ENCODE results near the gene TMEM45B.

Gene TMEM45B

GRCh38 chr11:129813231-129813791, 2.3 kb upstream of the TMEM45B start:
- TF ChIP-seq EGR1 (IDR thresholded peaks at IDR 0.05) = no peak
- no peak for TF ChIP-seq MAX (IDR thresholded peaks at IDR 0.05)
- TF ChIP-seq RAD21 (IDR thresholded peaks at IDR 0.05; ENCODE audit: low read depth) = no peak
- TF ChIP-seq TAF1 (IDR thresholded peaks at IDR 0.05; ENCODE audit: low read depth) = no peak
- TF ChIP-seq YY1 (IDR thresholded peaks at IDR 0.05; ENCODE audit: low read depth) = no peak
- no peak for TF ChIP-seq USF1 (IDR thresholded peaks at IDR 0.05)
- no peak for TF ChIP-seq FOXM1 (IDR thresholded peaks at IDR 0.05; ENCODE audit: borderline replicate concordance, low read depth)
- TF ChIP-seq TCF12 (IDR thresholded peaks at IDR 0.05; ENCODE audit: low read depth) = no peak
- no peak for TF ChIP-seq EP300 (IDR thresholded peaks at IDR 0.05; ENCODE audit: borderline replicate concordance)
- no peak for TF ChIP-seq ZBTB7A (IDR thresholded peaks at IDR 0.05; ENCODE audit: low read depth)
- TF ChIP-seq NFIC (IDR thresholded peaks at IDR 0.05) = no peak
- no peak for TF ChIP-seq CEBPB (IDR thresholded peaks at IDR 0.05)
- TF ChIP-seq TEAD4 (IDR thresholded peaks at IDR 0.05) = no peak
- no peak for TF ChIP-seq CREB1 (IDR thresholded peaks at IDR 0.05; ENCODE audit: low read depth)

GRCh38 chr11:129814244-129815014, 1.2 kb upstream of the TMEM45B start:
- TF ChIP-seq TAF1 (IDR thresholded peaks at IDR 0.05; ENCODE audit: low read depth) (no peak), ZBTB7A (IDR thresholded peaks at IDR 0.05; ENCODE audit: low read depth) (no peak), TEAD4 (IDR thresholded peaks at IDR 0.05) (no peak), EP300 (IDR thresholded peaks at IDR 0.05; ENCODE audit: borderline replicate concordance) (no peak), MAX (IDR thresholded peaks at IDR 0.05) (no peak), CEBPB (IDR thresholded peaks at IDR 0.05) (no peak), TCF12 (IDR thresholded peaks at IDR 0.05; ENCODE audit: low read depth) (no peak), YY1 (IDR thresholded peaks at IDR 0.05; ENCODE audit: low read depth) (no peak), NFIC (IDR thresholded peaks at IDR 0.05) (no peak), FOXM1 (IDR thresholded peaks at IDR 0.05; ENCODE audit: borderline replicate concordance, low read depth) (no peak), REST (IDR thresholded peaks at IDR 0.05; ENCODE audit: low read depth) (no peak), USF1 (IDR thresholded peaks at IDR 0.05) (no peak), RAD21 (IDR thresholded peaks at IDR 0.05; ENCODE audit: low read depth) (no peak), EGR1 (IDR thresholded peaks at IDR 0.05) (no peak), CREB1 (IDR thresholded peaks at IDR 0.05; ENCODE audit: low read depth) (no peak)

GRCh38 chr11:129817534-129818051, 1.9 kb downstream of the TMEM45B start:
- TF ChIP-seq MAX (IDR thresholded peaks at IDR 0.05) (no peak), TAF1 (IDR thresholded peaks at IDR 0.05; ENCODE audit: low read depth) (no peak), ZBTB7A (IDR thresholded peaks at IDR 0.05; ENCODE audit: low read depth) (no peak), RAD21 (IDR thresholded peaks at IDR 0.05; ENCODE audit: low read depth) (no peak), TCF12 (IDR thresholded peaks at IDR 0.05; ENCODE audit: low read depth) (no peak), YY1 (IDR thresholded peaks at IDR 0.05; ENCODE audit: low read depth) (no peak), REST (IDR thresholded peaks at IDR 0.05; ENCODE audit: low read depth) (no peak), EGR1 (IDR thresholded peaks at IDR 0.05) (no peak), NFIC (IDR thresholded peaks at IDR 0.05) (no peak), USF1 (IDR thresholded peaks at IDR 0.05) (no peak), CEBPB (IDR thresholded peaks at IDR 0.05) (no peak), EP300 (IDR thresholded peaks at IDR 0.05; ENCODE audit: borderline replicate concordance) (no peak), CREB1 (IDR thresholded peaks at IDR 0.05; ENCODE audit: low read depth) (no peak), TEAD4 (IDR thresholded peaks at IDR 0.05) (no peak), FOXM1 (IDR thresholded peaks at IDR 0.05; ENCODE audit: borderline replicate concordance, low read depth) (no peak)

GRCh38 chr11:129819237-129819636, 3.6 kb downstream of the TMEM45B start:
- TF ChIP-seq USF1 (IDR thresholded peaks at IDR 0.05) (no peak), TEAD4 (IDR thresholded peaks at IDR 0.05) (no peak), NFIC (IDR thresholded peaks at IDR 0.05) (no peak), REST (IDR thresholded peaks at IDR 0.05; ENCODE audit: low read depth) (no peak), ZBTB7A (IDR thresholded peaks at IDR 0.05; ENCODE audit: low read depth) (no peak), YY1 (IDR thresholded peaks at IDR 0.05; ENCODE audit: low read depth) (no peak), TAF1 (IDR thresholded peaks at IDR 0.05; ENCODE audit: low read depth) (no peak), MAX (IDR thresholded peaks at IDR 0.05) (no peak), RAD21 (IDR thresholded peaks at IDR 0.05; ENCODE audit: low read depth) (no peak), TCF12 (IDR thresholded peaks at IDR 0.05; ENCODE audit: low read depth) (no peak)

Measured in Ishikawa (cell line).